HUDEP-2 (cell line): ENCODE measurements around the gene GPR21.

Experiments
- DNase-seq, 76 experiments: peaks; one replicate each; lab custom pipeline; 2025; ENCODE audit not compliant: unreplicated experiment in 76 of 76; lab: John Stamatoyannopoulos, UW

Gene GPR21

DNA sequence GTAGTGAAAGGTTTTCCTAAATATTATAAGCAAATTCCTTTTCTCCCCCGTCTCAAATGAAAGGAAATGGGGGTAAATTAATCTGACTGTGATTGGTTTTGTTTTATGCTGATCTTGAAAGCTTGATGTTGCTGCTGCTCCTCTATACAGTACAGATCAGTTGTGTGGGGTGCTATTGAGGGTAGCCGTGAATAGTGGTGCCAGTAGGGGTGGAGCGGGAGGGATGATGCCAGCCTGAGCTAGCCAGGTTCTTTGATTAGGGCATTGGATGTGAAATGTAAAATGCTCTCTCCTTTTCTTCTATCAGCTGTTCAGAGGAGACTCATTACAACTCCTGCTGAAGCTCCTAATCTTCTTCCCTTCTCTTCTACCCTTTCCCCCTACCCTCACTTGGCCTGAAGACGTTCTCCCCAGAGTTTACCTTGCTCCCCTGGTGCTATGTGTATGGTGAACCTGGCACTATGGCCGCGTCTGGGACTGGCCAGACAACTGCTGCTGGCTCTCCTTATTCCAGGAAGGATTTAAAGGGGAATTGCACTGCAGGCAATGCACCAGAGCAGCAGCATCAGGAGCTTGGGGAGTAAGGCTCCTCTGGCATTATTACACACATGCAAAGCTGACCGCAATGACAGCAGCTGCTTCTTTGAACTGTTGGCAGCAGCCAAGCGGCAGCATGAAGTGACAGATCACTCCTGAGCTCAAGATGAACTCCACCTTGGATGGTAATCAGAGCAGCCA lies 566 bp downstream of the GPR21 start:
- no peak for DNase-seq

DNA sequence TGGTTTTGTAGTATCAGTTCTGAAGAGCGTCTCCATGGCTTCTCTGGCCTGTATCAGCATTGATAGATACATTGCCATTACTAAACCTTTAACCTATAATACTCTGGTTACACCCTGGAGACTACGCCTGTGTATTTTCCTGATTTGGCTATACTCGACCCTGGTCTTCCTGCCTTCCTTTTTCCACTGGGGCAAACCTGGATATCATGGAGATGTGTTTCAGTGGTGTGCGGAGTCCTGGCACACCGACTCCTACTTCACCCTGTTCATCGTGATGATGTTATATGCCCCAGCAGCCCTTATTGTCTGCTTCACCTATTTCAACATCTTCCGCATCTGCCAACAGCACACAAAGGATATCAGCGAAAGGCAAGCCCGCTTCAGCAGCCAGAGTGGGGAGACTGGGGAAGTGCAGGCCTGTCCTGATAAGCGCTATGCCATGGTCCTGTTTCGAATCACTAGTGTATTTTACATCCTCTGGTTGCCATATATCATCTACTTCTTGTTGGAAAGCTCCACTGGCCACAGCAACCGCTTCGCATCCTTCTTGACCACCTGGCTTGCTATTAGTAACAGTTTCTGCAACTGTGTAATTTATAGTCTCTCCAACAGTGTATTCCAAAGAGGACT lies 1.5 kb downstream of the GPR21 start:
- peak in 1 of 76 experiments; percentile 1 for DNase-seq

DNA sequence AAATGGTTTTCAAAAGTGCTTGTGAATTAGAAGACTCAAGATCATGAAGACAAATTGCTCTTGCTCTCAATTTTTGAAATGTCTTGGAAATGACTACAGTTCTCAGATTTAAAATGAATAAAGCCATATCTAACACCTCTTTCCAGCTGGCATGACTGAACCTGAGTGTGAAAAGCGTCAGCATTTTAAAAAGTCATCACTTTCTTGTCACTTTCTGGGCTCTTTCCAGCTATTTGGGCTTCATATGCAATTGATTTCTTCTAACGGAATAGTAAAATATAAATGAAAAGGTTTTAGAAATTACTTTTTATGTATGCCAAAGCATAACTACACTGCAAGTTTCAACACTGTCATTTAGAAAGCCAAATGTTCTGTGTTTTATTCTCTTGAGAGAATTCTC lies 2.3 kb downstream of the GPR21 start:
- no peak for DNase-seq

DNA sequence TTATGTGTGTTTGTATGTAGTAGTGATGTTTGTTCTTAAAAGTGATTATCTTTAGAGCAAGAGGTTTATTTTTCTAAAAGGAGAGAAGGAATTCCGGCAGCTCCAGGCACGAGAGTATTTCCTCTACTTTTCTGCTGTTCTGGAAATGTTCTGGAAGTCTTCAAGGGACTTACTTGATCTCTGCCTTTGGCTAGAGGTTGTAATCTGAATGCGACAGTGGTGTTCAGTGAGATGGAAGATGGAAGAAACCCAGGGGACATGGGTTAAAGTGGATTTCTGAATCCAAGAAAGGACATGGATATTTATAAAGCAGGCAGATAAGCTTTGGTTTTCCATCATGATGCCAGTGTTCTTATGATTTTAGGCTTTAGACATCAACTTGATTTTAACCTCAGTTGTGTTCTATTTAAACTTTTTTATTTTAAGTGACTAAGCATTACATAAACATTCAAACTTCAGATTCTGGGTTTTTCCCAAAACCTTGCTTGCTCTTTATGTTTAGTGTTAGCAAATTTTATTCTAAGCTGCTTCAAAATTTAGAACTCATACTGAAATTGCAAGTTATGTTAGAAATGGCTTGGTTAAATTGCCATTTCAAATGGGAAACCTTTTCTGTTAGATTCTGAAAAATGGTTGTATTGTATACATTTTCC lies 3.6 kb downstream of the GPR21 start:
- DNase-seq: no peak

DNA sequence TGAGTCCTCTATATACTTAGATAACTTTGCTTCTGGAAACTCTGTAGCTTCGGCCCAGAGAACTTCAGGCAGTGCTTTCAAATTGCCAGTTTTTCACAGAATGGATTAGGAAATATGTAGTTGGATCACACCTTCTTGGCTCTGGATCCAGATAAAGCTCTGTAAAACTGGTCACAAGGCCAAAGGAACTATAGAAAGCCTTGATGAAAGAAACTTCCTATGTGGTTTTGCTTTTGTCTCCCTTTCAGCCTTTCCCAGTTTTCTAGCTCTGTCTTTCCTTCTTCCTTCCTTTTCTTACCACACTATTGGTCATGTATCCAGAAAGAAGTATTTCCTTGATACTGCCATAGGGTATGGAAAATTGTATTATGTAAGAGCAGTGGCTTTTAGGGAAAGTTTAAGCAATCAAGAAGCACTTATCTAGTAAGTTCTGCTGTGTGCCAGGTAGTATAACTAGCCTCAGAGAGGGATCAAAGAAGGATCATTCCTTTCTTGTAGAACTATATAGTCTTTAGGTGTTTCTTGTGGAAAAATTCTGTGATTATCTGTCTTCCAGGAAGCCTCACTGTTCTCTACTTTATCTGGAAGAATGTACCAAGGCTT lies 6.3 kb downstream of the GPR21 start:
- no peak for DNase-seq

DNA sequence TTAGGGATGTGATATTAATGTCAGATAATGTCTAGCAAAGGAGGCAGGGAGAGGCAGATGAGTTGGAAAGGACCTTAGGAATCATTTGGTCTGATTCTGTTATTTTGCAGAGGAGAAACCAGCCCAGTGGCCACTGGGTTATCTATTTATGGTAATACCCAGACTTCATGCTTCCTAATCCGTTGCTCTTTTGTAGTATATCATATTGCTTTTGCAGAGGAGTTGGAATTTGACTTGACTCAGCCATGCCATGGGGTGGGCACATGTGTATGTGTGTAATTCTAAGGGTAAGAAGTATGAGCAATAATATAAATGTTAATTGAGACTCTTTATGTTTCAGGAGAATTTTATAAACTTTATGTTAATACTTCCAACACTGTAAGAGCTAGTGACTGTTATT lies 7.3 kb downstream of the GPR21 start:
- no peak for DNase-seq

DNA sequence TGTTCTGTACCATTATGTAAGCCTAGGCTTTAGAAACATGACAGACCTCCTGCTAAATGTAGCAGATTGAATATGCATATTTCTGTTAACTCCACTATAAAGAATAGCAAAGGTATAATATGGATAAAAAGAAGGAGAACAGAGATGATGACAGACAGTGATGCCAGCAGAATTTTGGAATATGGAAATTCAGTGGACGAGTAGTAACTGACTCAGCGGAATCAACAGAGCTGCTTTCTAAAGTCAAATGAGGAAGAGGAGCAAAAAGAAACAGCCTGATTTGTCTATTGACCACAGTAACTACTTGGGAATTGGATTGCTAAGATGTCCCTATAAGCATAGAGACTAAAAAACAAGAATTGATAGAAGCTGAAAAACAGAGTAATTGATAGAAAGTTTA lies 8.0 kb downstream of the GPR21 start:
- DNase-seq: no peak

DNA sequence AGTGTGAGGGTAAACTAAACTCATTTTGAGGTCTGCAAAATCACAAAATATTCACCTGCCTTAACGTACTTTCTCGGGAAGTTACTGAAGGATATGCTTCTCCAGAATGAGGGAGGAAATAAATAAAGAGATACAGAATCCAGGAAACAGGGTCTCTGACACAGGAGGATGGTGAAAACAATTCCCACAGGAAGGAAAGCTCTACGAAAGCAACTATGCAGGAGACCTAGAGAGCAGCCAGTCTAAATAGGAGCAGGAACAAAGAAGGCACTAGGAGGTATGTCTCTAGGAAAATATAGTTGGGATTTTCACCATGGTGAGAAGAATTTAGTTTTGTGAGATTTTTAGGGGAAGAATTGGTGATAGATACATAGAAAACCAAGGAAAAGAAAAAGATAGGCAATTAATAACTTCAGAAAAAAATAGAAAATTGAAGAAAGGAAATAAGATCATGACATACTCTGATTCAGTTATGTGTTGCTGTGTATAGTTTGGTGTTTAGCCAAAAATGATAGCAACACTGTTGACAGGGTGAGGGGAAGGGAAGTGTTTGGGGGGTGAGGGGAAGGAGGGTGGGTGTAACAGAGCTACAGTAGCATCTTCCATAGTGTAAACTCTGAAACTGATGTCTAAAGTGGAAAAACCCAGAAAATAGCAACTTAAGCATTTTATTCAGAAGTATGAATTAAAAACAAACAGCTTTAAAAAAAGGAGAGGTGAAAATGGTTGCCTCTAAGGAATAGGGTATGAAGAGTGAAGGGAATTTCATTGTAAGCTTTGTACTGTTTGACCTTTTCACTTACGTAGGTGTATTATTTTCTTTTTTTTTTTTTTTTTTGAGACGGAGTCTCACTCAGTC lies 9.8 kb downstream of the GPR21 start:
- no peak for DNase-seq

DNA sequence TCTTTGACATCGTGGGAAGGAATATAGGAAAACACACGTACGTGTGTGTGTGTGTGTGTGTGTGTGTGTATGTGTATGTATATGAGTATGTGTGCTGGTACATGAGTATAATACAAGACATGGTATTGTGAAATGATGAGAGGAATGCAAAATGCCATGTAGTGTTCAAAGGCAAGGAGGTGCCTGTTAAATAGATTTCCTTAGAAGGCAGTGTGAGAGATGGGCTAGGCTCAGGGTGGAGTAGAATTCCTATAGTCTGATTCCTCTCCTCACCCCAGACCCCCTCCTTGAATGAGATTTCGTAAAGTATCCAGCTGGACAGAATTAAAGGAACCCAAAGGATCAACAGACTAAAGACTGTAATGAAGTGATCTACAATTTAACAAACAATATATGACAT lies 11.1 kb downstream of the GPR21 start:
- no peak for DNase-seq

DNA sequence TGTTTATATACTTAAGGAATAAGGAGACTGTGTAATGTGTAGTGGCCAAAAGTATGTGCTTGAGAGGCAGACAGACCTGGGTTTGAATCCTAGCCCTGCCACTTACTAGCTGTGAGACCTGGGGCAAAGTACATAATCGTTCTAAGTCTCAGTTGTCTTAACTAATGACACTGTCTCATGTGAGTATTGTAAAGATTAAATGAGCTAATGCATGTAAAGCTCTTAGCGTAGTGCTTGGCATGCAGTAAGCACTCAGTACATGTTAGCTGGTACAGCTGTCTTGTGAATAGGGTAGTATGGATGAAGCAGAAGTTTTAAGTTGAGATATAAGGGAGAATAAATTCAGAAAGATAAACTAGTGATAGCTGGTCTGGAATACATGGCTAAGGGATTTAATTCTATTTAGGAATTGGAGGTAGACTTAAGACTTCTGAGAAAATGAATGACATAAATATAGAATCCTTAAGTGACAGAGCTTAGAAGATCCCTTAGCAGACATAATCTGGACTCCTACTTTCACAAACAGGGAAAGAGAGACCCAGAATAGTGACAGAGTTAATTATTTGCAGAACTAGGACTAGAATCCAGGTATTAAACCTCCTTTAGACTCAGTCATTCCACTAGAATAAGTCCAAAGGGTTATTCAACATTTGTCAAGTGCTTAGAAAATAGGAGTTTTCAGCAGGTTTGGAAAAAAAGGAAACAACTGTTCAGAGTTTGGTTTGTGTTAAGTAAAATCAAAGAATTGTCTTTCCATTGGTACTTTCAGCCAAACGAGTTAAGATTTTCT lies 13.1 kb downstream of the GPR21 start:
- DNase-seq: no peak

DNA sequence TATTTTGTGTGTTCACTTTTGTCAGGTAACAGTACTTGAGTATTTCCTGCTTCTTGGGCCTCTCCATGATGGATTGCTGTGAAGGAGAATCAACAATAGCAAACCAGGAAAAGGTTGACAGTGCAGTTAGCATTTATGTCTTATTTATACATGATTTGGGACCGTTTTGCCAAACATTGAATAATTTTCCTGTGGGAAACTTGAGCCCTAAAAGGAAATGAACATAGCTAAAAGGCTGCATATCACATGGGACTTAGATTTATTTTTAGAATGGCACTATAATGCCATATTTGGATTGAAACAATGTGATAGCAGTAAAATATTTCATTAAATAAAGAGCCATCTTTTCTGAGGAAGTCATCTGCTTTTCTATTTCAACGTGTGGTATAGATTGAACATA lies 15.3 kb downstream of the GPR21 start:
- DNase-seq: no peak

DNA sequence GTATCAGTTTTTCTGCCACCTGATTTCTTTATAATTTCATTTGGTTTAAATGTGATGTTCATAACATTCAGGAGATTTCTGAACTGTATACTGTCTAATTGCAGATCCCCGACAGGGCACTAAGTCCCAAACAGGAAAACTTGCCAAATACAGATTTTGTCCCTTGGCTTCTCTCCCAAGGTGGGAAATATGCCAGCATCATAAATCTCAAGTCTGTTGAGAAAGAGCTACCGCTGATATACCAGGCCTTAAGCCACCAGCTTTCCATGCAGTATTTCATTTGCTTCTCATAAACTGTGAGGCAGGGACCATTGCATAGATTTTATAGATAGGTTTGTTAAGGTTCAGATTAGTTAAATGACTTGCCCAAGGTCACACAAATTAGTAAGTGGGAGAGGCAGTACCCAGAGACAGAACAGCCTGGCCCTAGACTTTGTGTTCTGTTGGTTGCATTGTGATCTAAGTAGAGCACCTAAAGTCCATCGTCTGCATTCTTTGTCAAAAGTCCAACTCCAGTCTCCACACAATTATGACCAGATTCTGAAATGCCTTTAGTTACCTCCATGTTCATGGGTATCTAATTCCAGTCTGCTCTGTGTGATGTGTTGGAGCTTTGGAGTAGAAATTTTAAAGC lies 16.2 kb downstream of the GPR21 start:
- DNase-seq: no peak

DNA sequence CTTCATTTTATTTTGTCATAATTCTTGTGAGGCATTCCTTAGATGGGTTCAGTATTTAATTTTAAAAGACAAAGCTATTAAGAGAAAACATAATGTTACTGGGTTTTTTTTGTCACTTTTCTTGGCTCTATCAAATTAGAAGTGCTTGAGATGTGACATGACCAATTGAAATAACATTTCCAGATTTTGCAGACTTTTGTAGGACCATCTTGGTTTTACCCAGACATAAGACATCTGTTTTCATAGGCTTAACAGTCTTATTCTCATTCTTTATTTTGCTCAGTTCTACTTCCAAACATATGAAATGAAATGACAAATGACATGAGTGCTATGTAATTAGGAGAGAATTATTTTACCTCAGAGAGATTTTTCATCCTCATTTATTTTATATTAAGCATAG lies 19.6 kb downstream of the GPR21 start:
- no peak for DNase-seq

DNA sequence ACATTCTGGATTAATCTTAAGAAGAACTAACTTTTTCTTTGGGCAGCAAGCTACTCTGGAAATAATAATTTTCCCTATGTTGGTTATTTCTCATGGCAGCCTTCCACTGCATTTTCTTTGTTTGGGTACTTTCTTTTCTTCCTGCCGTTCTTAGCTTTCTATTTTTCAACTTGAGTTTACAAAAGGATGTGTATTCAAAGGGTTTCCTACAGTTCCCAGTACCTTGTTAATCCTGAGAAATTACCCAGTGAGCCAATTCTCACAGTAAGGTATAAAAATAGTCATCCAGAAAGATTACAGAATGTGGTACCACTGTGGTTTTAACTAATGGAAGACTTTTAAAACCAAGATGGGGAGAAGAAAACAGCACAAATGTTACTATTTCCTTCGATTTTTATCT lies 20.2 kb downstream of the GPR21 start:
- DNase-seq: no peak

DNA sequence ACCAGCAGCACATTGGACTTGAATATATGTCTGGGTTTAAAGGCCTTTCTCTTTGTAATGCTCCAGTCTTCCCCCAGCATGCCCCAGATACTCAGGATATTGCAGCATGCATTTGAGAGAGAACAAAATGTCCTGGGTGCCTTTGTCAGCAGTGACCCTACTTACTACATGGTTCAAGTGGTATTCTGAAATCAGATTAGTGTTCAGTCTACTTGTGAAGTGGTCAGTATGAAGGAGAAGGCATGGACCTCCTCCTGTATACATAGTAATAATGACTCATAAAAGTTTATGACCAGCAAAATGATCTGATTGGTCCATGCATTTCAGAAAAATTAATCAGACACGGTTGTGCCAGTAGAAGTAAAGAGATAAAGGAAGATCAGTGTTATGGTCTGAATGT lies 25.4 kb downstream of the GPR21 start:
- DNase-seq: no peak

DNA sequence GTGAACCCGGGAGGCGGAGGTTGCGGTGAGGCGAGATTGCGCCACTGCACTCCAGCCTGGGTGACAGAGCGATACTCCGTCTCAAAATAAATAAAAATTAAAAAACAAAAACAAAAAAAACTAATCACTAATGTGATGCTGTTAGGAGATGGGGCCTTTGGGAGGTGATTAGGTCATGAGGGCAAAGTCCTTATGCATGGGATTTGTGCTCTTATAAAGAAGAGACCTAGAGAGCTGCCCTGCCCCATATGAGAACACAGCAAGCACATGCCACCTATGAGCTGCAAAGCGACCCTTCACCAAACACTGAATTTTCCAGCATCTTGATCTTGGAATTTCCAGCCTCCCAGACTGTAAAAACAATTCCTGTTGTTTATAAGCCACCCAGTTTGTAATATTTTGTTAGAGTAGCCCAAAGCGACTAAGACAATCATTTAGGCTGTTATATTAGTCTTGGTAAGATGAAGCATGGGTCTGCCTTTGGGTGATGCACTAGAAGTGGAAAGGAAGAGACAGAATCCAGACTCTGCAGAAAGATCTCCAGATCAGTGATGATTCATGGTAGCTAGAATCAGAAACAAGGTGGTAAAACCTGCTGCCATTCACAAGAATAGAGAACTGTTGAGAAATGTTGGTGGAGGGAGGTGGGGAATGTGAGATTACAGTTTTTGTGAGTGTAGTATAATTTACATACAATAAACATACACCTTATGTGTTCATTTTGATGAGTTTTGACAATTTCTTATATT lies 26.2 kb downstream of the GPR21 start:
- DNase-seq: no peak

DNA sequence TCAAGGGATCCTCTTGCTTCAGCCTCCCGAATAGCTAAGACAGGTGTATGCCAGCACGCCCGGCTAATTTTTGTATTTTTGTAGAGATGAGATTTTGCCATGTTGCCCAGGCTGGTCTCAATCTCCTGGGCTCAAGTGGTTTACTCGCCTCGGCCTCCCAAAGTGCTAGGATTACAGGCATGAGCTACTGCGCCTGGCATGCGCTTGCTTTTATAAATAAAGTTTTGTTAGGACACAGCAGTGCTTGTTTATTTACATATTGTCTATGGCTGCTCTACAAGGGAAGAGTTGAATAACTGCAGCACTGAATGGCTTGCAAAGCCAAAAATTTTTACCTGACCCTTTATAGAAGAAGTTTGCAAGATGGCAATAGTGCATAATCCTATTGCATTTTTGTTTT lies 27.7 kb downstream of the GPR21 start:
- no peak for DNase-seq

DNA sequence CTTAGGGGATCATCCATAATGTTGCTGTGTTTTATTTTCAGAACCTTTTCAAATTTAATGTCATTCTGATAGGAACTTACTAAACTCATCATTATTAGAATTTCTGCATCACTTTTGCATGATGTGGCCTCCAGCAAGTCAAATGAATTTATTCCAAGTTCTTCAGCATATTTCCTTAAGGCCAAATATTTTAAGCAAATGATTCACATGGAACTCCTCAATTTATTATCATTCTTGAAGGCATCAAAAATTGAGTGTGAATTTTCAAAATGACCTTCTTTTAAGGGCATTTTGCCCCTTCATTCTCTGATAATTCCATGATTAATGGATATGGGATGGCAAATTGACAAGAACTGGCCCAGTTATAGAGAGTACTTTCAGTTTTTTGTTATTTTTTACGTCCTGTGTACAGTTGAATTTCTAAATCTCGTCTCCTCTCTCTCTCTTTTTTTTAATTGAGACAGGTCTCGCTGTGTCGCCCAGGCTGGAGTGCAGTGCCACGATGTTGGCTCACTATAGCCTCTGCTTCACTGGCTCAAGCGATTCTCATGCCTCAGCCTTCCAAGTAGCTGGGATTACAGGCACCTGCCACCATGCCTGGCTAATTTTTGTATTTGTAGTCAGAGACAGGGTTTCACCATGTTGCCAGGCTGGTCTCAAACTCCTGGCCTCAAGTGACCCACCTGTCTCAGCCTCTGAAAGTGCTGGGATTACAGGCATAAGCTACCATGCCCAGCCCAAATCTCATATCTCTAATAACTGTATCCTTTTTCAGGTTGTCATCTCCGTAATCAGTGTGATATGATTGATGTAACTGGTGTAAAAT lies 29.1 kb downstream of the GPR21 start:
- DNase-seq: no peak
